ENCODE data around the gene CLMN. TPM values are rescaled to one million over a fixed set of nuclear protein-coding genes. Genes with fewer than 3 reads are reported as not detected.

The CLMN gene
- total and polyA plus RNA-seq, 2 donors (not counting 3 experiments of a cell fraction or from before 2014, with no cell fraction given): 0.72 to 9.6 TPM

DNA sequence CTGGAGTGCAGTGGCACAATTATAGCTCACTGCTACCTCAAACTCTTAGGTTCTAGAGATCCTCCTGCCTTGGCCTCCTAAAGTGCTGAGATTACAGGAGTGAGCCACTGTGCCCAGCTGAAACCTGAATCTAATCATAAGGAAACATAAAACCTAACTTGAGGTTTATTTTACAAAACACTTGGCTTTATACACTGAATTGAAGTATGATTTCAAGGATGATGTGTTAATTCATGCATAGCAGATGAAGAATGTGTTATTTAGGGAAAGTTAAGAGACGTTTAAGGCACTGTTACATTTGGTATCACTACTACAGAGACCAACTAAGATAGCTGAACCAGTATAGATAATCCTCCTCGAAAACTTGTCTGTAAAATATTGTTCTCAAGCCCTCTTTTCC lies 168.8 kb downstream of the CLMN start:
- H3K79me2 ChIP-seq (ENCODE audit: control insufficient read depth, insufficient read depth, low read length): peaks cover 100% of the 10 kb centered on the region
- no peaks in the 10 kb centered on the region for H3K9me1 ChIP-seq (replicated peaks; ENCODE audit: control insufficient read depth, extremely low read depth, insufficient read depth, low read length)
- dilution Hi-C loops (cut with MboI; ENCODE audit: extremely low pct_ligation_motif_present, low sequenced_read_pairs): no loop called here
- CTCF ChIA-PET: interaction anchor here (0.9 kb wide), 1 partner anchor 18 kb away, joined by 3 read pairs; no protein-coding TSS in a partner anchor
- H3K4me3 ChIP-seq (replicated peaks in 1 of 3; ENCODE audit: insufficient read depth in 1 of 3, low read depth in 1 of 3, low read length in 3 of 3): no peak overlapping the region
- no peaks in the 10 kb centered on the region for H3K27me3 ChIP-seq (ENCODE audit: control insufficient read depth in 2 of 2, insufficient read depth in 2 of 2, low read length in 2 of 2)
- DNase-seq (ENCODE audit: low read depth, low spot score) (no peak), FAIRE-seq (no peak)
- no peak for TF ChIP-seq FOS (IDR thresholded peaks at IDR 0.05; ENCODE audit: borderline replicate concordance, insufficient read depth, low read length)
- no peak for TF ChIP-seq POLR2A (IDR thresholded peaks at IDR 0.05; ENCODE audit: low read depth, low read length)
- TF ChIP-seq, protein P1, sequence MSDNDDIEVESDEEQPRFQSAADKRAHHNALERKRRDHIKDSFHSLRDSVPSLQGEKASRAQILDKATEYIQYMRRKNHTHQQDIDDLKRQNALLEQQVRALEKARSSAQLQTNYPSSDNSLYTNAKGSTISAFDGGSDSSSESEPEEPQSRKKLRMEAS (IDR thresholded peaks at IDR 0.05; ENCODE audit: insufficient read depth, insufficient read length): no peak
- TF ChIP-seq JUN (IDR thresholded peaks at IDR 0.05; ENCODE audit: borderline replicate concordance, insufficient read depth, insufficient read length, low read depth): no peak
- H3K27ac ChIP-seq (ENCODE audit: insufficient read depth, low read depth, low read length): no peak overlapping the region
- POLR2A ChIA-PET: no interaction called here
- H4K20me1 ChIP-seq (replicated peaks; ENCODE audit: control insufficient read depth, extremely low read depth, insufficient read depth, low read length): peaks cover 21% of the 10 kb centered on the region
- H3K9ac ChIP-seq (replicated peaks; ENCODE audit: extremely low read depth, insufficient read depth, low read length): no peak overlapping the region
- no peak overlapping the region for H3K4me2 ChIP-seq (ENCODE audit: insufficient read depth, low read length)
- intact Hi-C loops (cut with micrococcal nuclease): loop anchor here (10.0 kb wide), 1 partner anchor 364 kb away; the partner anchor contains the start of gene SYNE3
- H3K4me1 ChIP-seq (ENCODE audit: control insufficient read depth, extremely low read depth, insufficient read depth, low read length): peaks cover 8% of the 10 kb centered on the region
- H3K9me3 ChIP-seq (replicated peaks; ENCODE audit: control insufficient read depth, insufficient read depth, low read length): no peaks in the 10 kb centered on the region
- H2AFZ ChIP-seq (ENCODE audit: low read depth, low read length): no peak overlapping the region
- BruUV-seq (replicated peaks): no TSS peak
- H3K36me3 ChIP-seq (ENCODE audit: control insufficient read depth in 2 of 2, extremely low read depth in 1 of 2, insufficient read depth in 2 of 2, low read length in 2 of 2): no peaks in the 10 kb centered on the region

DNA sequence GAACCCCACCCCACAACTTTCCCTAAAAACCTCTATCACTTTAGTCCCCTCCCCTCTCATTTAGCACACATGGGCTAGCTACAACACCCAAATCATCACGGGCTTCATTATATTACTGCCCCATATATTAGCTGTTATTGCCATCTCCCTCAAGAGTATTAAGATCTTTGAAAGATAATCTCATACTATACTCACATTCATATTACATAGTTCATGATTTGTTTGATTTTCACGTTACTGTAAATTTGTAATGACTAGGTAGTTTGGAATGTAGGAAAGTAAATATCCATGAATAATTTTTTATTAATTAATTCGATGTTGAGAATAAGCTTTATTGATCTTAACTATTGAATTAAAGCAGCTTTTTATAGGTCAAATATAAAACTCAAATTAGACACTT lies 170.3 kb downstream of the CLMN start:
- H4K20me1 ChIP-seq (replicated peaks; ENCODE audit: control insufficient read depth, extremely low read depth, insufficient read depth, low read length): peaks cover 19% of the 10 kb centered on the region
- ChIA-PET CTCF (interaction anchor here (0.9 to 1.0 kb wide), 2 partner anchors 25 to 34 kb away, joined by 3 to 4 read pairs; no protein-coding TSS in a partner anchor), POLR2A (no interaction called here)
- H3K9ac ChIP-seq (replicated peaks; ENCODE audit: extremely low read depth, insufficient read depth, low read length): no peak overlapping the region
- no peak overlapping the region for H3K4me3 ChIP-seq (replicated peaks in 1 of 3; ENCODE audit: insufficient read depth in 1 of 3, low read depth in 1 of 3, low read length in 3 of 3)
- no peak for FAIRE-seq
- H3K9me1 ChIP-seq (replicated peaks; ENCODE audit: control insufficient read depth, extremely low read depth, insufficient read depth, low read length): no peaks in the 10 kb centered on the region
- H3K27ac ChIP-seq (ENCODE audit: insufficient read depth, low read depth, low read length): no peak overlapping the region
- intact Hi-C loops (cut with micrococcal nuclease): no loop called here
- dilution Hi-C loops (cut with MboI; ENCODE audit: extremely low pct_ligation_motif_present, low sequenced_read_pairs): no loop called here
- H3K79me2 ChIP-seq (ENCODE audit: control insufficient read depth, insufficient read depth, low read length): peaks cover 96% of the 10 kb centered on the region
- no peak overlapping the region for H2AFZ ChIP-seq (ENCODE audit: low read depth, low read length)
- H3K27me3 ChIP-seq (ENCODE audit: control insufficient read depth in 2 of 2, insufficient read depth in 2 of 2, low read length in 2 of 2): no peaks in the 10 kb centered on the region
- H3K4me2 ChIP-seq (ENCODE audit: insufficient read depth, low read length): no peak overlapping the region
- no peak for DNase-seq (ENCODE audit: low read depth, low spot score)
- H3K9me3 ChIP-seq (replicated peaks; ENCODE audit: control insufficient read depth, insufficient read depth, low read length): no peaks in the 10 kb centered on the region
- H3K36me3 ChIP-seq (ENCODE audit: control insufficient read depth in 2 of 2, extremely low read depth in 1 of 2, insufficient read depth in 2 of 2, low read length in 2 of 2): no peaks in the 10 kb centered on the region
- no peaks in the 10 kb centered on the region for H3K4me1 ChIP-seq (ENCODE audit: control insufficient read depth, extremely low read depth, insufficient read depth, low read length)
- TF ChIP-seq JUN (IDR thresholded peaks at IDR 0.05; ENCODE audit: borderline replicate concordance, insufficient read depth, insufficient read length, low read depth) (no peak), FOS (IDR thresholded peaks at IDR 0.05; ENCODE audit: borderline replicate concordance, insufficient read depth, low read length) (no peak), POLR2AphosphoS5 (IDR thresholded peaks at IDR 0.05; ENCODE audit: insufficient read depth, low read depth, low read length) (no peak), EZH2 (IDR thresholded peaks at IDR 0.05; ENCODE audit: borderline replicate concordance, low read depth, low read length, severe bottlenecking) (no peak), POLR2A (IDR thresholded peaks at IDR 0.05; ENCODE audit: low read depth, low read length) (no peak), GATA2 (IDR thresholded peaks at IDR 0.05; ENCODE audit: insufficient read depth, insufficient read length, low read depth, low read length) (no peak), MYC (IDR thresholded peaks at IDR 0.05; ENCODE audit: low read depth, low read length) (no peak)
- TF ChIP-seq, protein P1 (IDR thresholded peaks at IDR 0.05; ENCODE audit: insufficient read depth, insufficient read length): no peak
- TF ChIP-seq, protein P2, sequence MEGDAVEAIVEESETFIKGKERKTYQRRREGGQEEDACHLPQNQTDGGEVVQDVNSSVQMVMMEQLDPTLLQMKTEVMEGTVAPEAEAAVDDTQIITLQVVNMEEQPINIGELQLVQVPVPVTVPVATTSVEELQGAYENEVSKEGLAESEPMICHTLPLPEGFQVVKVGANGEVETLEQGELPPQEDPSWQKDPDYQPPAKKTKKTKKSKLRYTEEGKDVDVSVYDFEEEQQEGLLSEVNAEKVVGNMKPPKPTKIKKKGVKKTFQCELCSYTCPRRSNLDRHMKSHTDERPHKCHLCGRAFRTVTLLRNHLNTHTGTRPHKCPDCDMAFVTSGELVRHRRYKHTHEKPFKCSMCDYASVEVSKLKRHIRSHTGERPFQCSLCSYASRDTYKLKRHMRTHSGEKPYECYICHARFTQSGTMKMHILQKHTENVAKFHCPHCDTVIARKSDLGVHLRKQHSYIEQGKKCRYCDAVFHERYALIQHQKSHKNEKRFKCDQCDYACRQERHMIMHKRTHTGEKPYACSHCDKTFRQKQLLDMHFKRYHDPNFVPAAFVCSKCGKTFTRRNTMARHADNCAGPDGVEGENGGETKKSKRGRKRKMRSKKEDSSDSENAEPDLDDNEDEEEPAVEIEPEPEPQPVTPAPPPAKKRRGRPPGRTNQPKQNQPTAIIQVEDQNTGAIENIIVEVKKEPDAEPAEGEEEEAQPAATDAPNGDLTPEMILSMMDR (IDR thresholded peaks at IDR 0.05; ENCODE audit: extremely low read depth in 1 of 2, insufficient read depth in 1 of 2, low read depth in 1 of 2, low read length in 2 of 2): no peak
- BruUV-seq (replicated peaks): no TSS peak
